Measurements from ENCODE around the gene GBF1. TPM values are rescaled to one million over a fixed set of nuclear protein-coding genes. Genes with fewer than 3 reads are reported as not detected.

GBF1 gene
- total and polyA plus RNA-seq, 4 experiments from 2014 or later, result 3.1 to 44.7 (median 31.8) TPM

DNA sequence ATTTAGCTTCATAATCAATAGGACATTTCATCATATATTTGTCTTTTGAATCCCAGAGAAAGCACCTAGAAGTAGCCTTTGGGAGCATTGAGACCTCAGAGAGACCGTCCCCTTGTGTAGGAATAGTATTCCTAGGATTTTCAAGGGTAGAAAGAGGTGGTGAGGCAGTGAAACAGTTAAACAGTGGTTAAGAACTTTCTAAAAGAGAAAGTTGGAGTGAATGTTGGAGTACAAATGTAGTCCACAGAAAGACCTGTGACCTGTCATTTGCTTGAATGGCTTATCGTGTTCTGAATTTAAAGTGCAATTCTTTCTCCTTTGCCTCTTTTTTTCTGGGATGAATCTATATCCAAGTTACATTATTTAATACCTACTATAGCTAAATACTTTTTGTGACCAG, 30.0 kb downstream of the GBF1 start:
- H3K27me3 ChIP-seq (ENCODE audit: insufficient read depth, low read length), result no peaks in the 10 kb centered on the region

DNA sequence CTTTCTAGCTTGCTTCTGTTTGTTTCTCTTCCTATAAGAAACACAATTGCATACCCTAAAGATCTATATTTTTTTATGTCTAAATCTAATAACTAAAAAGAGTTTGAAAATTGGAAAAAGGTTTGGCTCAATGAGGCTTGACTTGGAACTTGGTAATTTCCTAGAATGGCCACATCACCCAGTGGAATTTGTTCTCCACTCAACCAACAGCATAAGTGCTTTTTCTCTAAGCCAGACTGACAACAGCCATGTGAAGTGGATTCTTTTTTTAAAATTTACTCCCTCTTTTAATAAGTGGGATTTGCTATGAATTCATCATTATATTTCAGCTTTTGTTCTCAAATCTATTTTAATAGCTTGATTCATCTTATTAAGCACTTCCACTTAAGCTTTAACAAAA, 33.8 kb downstream of the GBF1 start:
- POLR2A ChIA-PET (ENCODE audit: partially characterized antibody), result no interaction called here
- H3K9me3 Mint-ChIP-seq, result no peaks in the 10 kb centered on the region

More for the DNA sequence above, 30.0 kb downstream of the GBF1 start:
- Mint-ChIP-seq H3K36me3 (peaks cover 5 to 9% of the 10 kb centered on the region in 2 donors), H3K4me1 (peaks cover 25 to 47% (median 37%) of the 10 kb centered on the region in 4 donors), H3K27ac (no peak overlapping the region), H3K9me3 (no peaks in the 10 kb centered on the region), H3K4me3 (no peak overlapping the region), H3K27me3 (no peaks in the 10 kb centered on the region)
- Histone ChIP-seq H3K4me1 (ENCODE audit: insufficient read depth, low read length) (peaks cover 24% of the 10 kb centered on the region), H3K36me3 (ENCODE audit: insufficient read depth, low read length) (no peaks in the 10 kb centered on the region), H3K27ac (ENCODE audit: low read depth, low read length) (no peak overlapping the region), H3K4me3 (ENCODE audit: low read length in 2 of 2) (no peak overlapping the region), H3K9me3 (ENCODE audit: control insufficient read depth in 1 of 2, low read length in 2 of 2) (no peaks in the 10 kb centered on the region)
- intact Hi-C loops (cut with micrococcal nuclease), result no loop called here
- ChIA-PET CTCF (ENCODE audit: partially characterized antibody) (interaction anchor here (1.1 to 1.3 kb wide), 3 partner anchors 20 to 77 kb away, joined by 3 to 4 read pairs (median 4); no protein-coding TSS in a partner anchor), POLR2A (ENCODE audit: partially characterized antibody) (no interaction called here)
- no peak for DNase-seq

GRCh38 chr10:102280397-102281101, 35.2 kb downstream of the GBF1 start:
- Mint-ChIP-seq H3K9me3 (no peaks in the 10 kb centered on the region), H3K4me3 (peak overlapping the region in 3 of 8 donors; percentile 29 to 69 (median 51)), H3K4me1 (peaks cover 44 to 60% (median 51%) of the 10 kb centered on the region in 4 donors), H3K27me3 (no peaks in the 10 kb centered on the region), H3K36me3 (peaks cover 5 to 22% of the 10 kb centered on the region in 2 donors), H3K27ac (peak overlapping the region in 5 of 7 donors; percentile 42 to 93 (median 60))
- Histone ChIP-seq H3K4me3 (ENCODE audit: low read length in 2 of 2) (no peak overlapping the region), H3K36me3 (ENCODE audit: insufficient read depth, low read length) (no peaks in the 10 kb centered on the region), H3K9me3 (ENCODE audit: control insufficient read depth in 1 of 2, low read length in 2 of 2) (no peaks in the 10 kb centered on the region), H3K4me1 (ENCODE audit: insufficient read depth, low read length) (peaks cover 47% of the 10 kb centered on the region), H3K27me3 (ENCODE audit: insufficient read depth, low read length) (no peaks in the 10 kb centered on the region), H3K27ac (ENCODE audit: low read depth, low read length) (no peak overlapping the region)
- DNase-seq, result no peak
- ChIA-PET POLR2A (ENCODE audit: partially characterized antibody) (no interaction called here), CTCF (ENCODE audit: partially characterized antibody) (interaction anchor here (1.6 kb wide), 1 partner anchor 17 kb away, joined by 4 read pairs; no protein-coding TSS in a partner anchor)
- intact Hi-C loops (cut with micrococcal nuclease), result no loop called here

More for the DNA sequence above, 33.8 kb downstream of the GBF1 start:
- CTCF ChIA-PET (ENCODE audit: partially characterized antibody), result interaction anchor here (1.3 kb wide), 2 partner anchors 12 to 13 kb away, joined by 3 read pairs; no protein-coding TSS in a partner anchor
- no peaks in the 10 kb centered on the region for H3K27me3 ChIP-seq (ENCODE audit: insufficient read depth, low read length)
- no peaks in the 10 kb centered on the region for H3K9me3 ChIP-seq (ENCODE audit: control insufficient read depth in 1 of 2, low read length in 2 of 2)
- intact Hi-C loops (cut with micrococcal nuclease), result no loop called here
- H3K36me3 ChIP-seq (ENCODE audit: insufficient read depth, low read length), result no peaks in the 10 kb centered on the region
- Mint-ChIP-seq H3K27ac (peak overlapping the region in 1 of 7 donors; percentile 44), H3K4me3 (no peak overlapping the region), H3K4me1 (peaks cover 33 to 50% (median 42%) of the 10 kb centered on the region in 4 donors), H3K27me3 (no peaks in the 10 kb centered on the region), H3K36me3 (peaks cover 5 to 18% of the 10 kb centered on the region in 2 donors)
- no peak for DNase-seq
- no peak overlapping the region for H3K27ac ChIP-seq (ENCODE audit: low read depth, low read length)
- H3K4me3 ChIP-seq (ENCODE audit: low read length in 2 of 2), result no peak overlapping the region
- H3K4me1 ChIP-seq (ENCODE audit: insufficient read depth, low read length), result peaks cover 38% of the 10 kb centered on the region

DNA sequence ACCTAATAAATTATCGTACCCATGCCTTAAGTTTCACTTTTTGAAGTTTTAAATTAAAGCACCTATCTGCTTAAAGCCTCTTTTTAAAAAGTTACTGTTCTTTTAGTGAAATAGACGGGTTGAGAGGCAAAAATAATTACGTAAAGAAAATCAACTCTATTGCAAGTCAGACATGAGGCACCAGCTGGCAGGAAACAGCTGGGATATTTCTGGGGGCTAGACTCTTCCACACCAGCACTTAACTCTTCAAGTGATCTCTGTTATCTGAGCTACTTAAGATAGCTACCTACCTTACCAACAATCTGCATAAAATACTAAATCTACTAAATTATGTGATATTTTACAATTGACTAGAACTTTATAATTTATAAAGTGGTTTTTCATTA, 35.8 kb downstream of the GBF1 start:
- Histone ChIP-seq H3K27me3 (ENCODE audit: insufficient read depth, low read length) (no peaks in the 10 kb centered on the region), H3K9me3 (ENCODE audit: control insufficient read depth in 1 of 2, low read length in 2 of 2) (no peaks in the 10 kb centered on the region), H3K27ac (ENCODE audit: low read depth, low read length) (no peak overlapping the region), H3K36me3 (ENCODE audit: insufficient read depth, low read length) (no peaks in the 10 kb centered on the region), H3K4me3 (ENCODE audit: low read length in 2 of 2) (no peak overlapping the region), H3K4me1 (ENCODE audit: insufficient read depth, low read length) (peaks cover 47% of the 10 kb centered on the region)
- ChIA-PET CTCF (ENCODE audit: partially characterized antibody) (interaction anchor here (1.0 to 1.6 kb wide), 2 partner anchors 9 to 16 kb away, joined by 3 to 4 read pairs; no protein-coding TSS in a partner anchor), POLR2A (ENCODE audit: partially characterized antibody) (no interaction called here)
- Mint-ChIP-seq H3K4me3 (peak overlapping the region in 2 of 8 donors; percentile 29 to 51), H3K27me3 (no peaks in the 10 kb centered on the region), H3K4me1 (peaks cover 45 to 63% (median 55%) of the 10 kb centered on the region in 4 donors), H3K27ac (peak overlapping the region in 2 of 7 donors; percentile 76 to 93), H3K9me3 (no peaks in the 10 kb centered on the region), H3K36me3 (peaks cover 5 to 28% of the 10 kb centered on the region in 2 donors)
- no peak for DNase-seq
- intact Hi-C loops (cut with micrococcal nuclease), result no loop called here

DNA sequence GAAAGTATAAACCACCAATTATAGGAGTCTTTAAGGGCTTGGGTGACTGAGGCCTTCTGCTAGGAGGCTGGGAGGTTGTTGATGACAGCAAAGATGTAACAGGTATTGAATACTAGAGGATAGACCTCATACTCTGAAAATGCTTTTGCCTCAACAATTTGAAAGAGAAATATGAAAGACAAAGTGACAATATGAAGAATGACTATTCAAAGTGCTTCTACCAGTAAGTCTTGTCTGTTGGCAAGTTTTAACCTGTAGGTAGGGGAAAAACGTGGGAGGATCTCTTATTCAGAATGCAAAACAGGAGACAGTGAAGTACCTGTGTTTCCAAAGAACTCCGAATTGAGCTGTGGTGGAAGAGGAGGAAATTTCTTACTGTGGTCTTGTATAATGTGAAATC, 38.2 kb downstream of the GBF1 start:
- Histone ChIP-seq H3K36me3 (ENCODE audit: insufficient read depth, low read length) (no peaks in the 10 kb centered on the region), H3K4me3 (ENCODE audit: low read length in 2 of 2) (no peak overlapping the region), H3K9me3 (ENCODE audit: control insufficient read depth in 1 of 2, low read length in 2 of 2) (no peaks in the 10 kb centered on the region), H3K4me1 (ENCODE audit: insufficient read depth, low read length) (peaks cover 47% of the 10 kb centered on the region), H3K27me3 (ENCODE audit: insufficient read depth, low read length) (no peaks in the 10 kb centered on the region), H3K27ac (ENCODE audit: low read depth, low read length) (no peak overlapping the region)
- ChIA-PET CTCF (ENCODE audit: partially characterized antibody) (interaction anchor here (0.6 to 1.7 kb wide), 3 partner anchors 68 to 1018 kb away, joined by 4 to 5 read pairs (median 4); no protein-coding TSS in a partner anchor), POLR2A (ENCODE audit: partially characterized antibody) (no interaction called here)
- peak overlapping the region; percentile 3 to 71 (median 45) for H3K27ac Mint-ChIP-seq
- peaks cover 11 to 37% of the 10 kb centered on the region in 2 donors for H3K36me3 Mint-ChIP-seq
- H3K4me1 Mint-ChIP-seq, result peaks cover 50 to 71% (median 61%) of the 10 kb centered on the region in 4 donors
- no peaks in the 10 kb centered on the region for H3K9me3 Mint-ChIP-seq
- no peak for DNase-seq
- intact Hi-C loops (cut with micrococcal nuclease), result no loop called here
- H3K4me3 Mint-ChIP-seq, result peak overlapping the region in 4 of 8 donors; percentile 5 to 67 (median 30)
- no peaks in the 10 kb centered on the region for H3K27me3 Mint-ChIP-seq

DNA sequence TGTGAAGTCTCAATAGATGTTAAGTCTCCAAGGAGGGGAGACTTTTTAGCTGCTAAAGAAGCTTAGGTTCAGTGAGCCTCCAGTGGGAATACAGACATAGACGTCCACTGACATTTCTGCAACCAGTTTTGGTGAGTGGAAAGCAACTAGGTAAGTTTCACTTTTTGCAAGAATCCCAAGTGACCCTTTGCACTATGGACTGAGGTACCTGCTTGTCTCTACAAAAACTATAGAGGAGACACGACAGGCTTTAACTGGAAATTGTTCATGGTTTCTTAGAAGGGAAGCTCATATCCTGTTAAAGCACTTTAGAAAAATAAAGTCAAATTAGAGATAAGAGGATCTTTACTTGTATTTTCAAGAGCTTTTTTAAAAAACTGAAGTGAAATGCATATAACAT, 38.6 kb downstream of the GBF1 start:
- no peak for DNase-seq
- H3K36me3 ChIP-seq (ENCODE audit: insufficient read depth, low read length), result no peaks in the 10 kb centered on the region
- Mint-ChIP-seq H3K4me1 (peaks cover 46 to 67% (median 57%) of the 10 kb centered on the region in 4 donors), H3K9me3 (no peaks in the 10 kb centered on the region), H3K27me3 (no peaks in the 10 kb centered on the region), H3K36me3 (peaks cover 11 to 37% of the 10 kb centered on the region in 2 donors), H3K4me3 (peak overlapping the region in 4 of 8 donors; percentile 5 to 67 (median 30)), H3K27ac (peak overlapping the region in 5 of 7 donors; percentile 3 to 53 (median 45))
- ChIA-PET POLR2A (ENCODE audit: partially characterized antibody) (no interaction called here), CTCF (ENCODE audit: partially characterized antibody) (interaction anchor here (1.2 to 1.7 kb wide), 3 partner anchors 13 to 114 kb away, joined by 3 to 5 read pairs (median 4); no protein-coding TSS in a partner anchor)
- intact Hi-C loops (cut with micrococcal nuclease), result no loop called here
- H3K9me3 ChIP-seq (ENCODE audit: control insufficient read depth in 1 of 2, low read length in 2 of 2), result no peaks in the 10 kb centered on the region
- H3K27ac ChIP-seq (ENCODE audit: low read depth, low read length), result no peak overlapping the region
- H3K4me3 ChIP-seq (ENCODE audit: low read length in 2 of 2), result no peak overlapping the region
- H3K27me3 ChIP-seq (ENCODE audit: insufficient read depth, low read length), result no peaks in the 10 kb centered on the region
- peaks cover 47% of the 10 kb centered on the region for H3K4me1 ChIP-seq (ENCODE audit: insufficient read depth, low read length)

DNA sequence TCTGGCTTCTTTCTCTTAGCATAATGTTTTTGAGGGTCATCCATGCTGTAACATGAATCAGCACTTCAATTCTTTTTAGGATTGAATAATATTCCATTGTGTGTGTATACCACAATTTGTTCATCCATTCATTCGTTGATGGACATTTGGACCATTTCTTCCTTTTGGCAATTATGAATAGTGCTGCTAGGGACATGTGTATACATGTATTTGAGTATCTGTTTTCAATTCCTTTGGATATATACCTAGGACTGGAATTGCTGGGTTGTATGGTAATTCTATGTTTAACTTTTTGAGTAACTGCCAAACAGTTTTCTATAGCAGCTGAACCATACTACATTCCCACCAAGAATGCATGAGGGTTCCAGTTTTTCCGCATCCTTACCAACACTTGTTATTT, 39.2 kb downstream of the GBF1 start:
- no peak for DNase-seq
- peaks cover 11 to 41% of the 10 kb centered on the region in 2 donors for H3K36me3 Mint-ChIP-seq
- H3K27ac Mint-ChIP-seq, result peak overlapping the region in 3 of 7 donors; percentile 13 to 43 (median 24)
- Histone ChIP-seq H3K9me3 (ENCODE audit: control insufficient read depth in 1 of 2, low read length in 2 of 2) (no peaks in the 10 kb centered on the region), H3K27me3 (ENCODE audit: insufficient read depth, low read length) (no peaks in the 10 kb centered on the region), H3K4me3 (ENCODE audit: low read length in 2 of 2) (no peak overlapping the region), H3K36me3 (ENCODE audit: insufficient read depth, low read length) (no peaks in the 10 kb centered on the region), H3K27ac (ENCODE audit: low read depth, low read length) (no peak overlapping the region), H3K4me1 (ENCODE audit: insufficient read depth, low read length) (peaks cover 44% of the 10 kb centered on the region)
- CTCF ChIA-PET (ENCODE audit: partially characterized antibody), result interaction anchor here (1.5 to 1.7 kb wide), 3 partner anchors 12 to 68 kb away, joined by 3 to 5 read pairs (median 5); no protein-coding TSS in a partner anchor
- no peaks in the 10 kb centered on the region for H3K27me3 Mint-ChIP-seq
- peak overlapping the region in 1 of 8 donors; percentile 16 for H3K4me3 Mint-ChIP-seq
- peaks cover 48 to 69% (median 56%) of the 10 kb centered on the region in 4 donors for H3K4me1 Mint-ChIP-seq
- no peaks in the 10 kb centered on the region for H3K9me3 Mint-ChIP-seq
- POLR2A ChIA-PET (ENCODE audit: partially characterized antibody), result no interaction called here
- intact Hi-C loops (cut with micrococcal nuclease), result no loop called here
